ENCODE results near the gene NDUFS7. TPM values are rescaled to one million over a fixed set of nuclear protein-coding genes. Genes with fewer than 3 reads are reported as not detected.

NDUFS7 gene
- total and polyA plus RNA-seq, 9 of the 15 experiments (the other 6 are each of a cell fraction or from before 2014, with no cell fraction given) = 6.0 to 271 (median 60.6) TPM

DNA sequence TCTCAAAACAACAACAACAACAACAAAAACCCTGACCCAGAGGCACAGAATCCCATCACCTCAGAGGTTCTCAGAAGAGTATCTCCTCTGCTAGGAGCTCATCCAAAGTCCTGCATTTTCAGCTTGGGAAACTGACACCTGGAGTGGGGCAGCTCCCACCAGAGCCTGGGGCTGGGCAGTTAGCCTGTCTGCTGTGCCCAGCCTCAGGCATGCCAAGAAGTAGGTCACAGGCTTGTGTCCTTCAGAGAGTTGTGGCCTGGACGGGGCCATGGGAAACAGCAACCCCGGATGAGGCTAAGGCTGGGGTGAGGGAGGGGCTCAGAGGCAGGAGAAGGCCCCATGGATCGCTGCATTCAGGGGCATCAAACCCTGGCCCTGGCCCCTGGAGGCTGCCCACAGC is 2.1 kb downstream of the NDUFS7 start:
- H3K9ac ChIP-seq (ENCODE audit: insufficient read depth in 1 of 2, low read depth in 2 of 2, low read length in 2 of 2) = peak overlapping the region in 1 of 2 experiments; percentile 41; a peak in 2 of 4 replicates
- ChIA-PET POLR2A (interaction anchor here (0.9 to 1.3 kb wide), 2 partner anchors 11 to 29 kb away, joined by 4 to 6 read pairs; no protein-coding TSS in a partner anchor), CTCF (ENCODE audit: low intra/inter-chr PET ratio) (no interaction called here)
- no peaks in the 10 kb centered on the region for H3K9me1 ChIP-seq (ENCODE audit: control insufficient read depth, insufficient read depth, low read length)
- H3K4me3 ChIP-seq = no peak overlapping the region
- H3K27ac ChIP-seq (ENCODE audit: extremely low read depth, low read depth, low read length) = no peak overlapping the region
- TF ChIP-seq, protein P1, sequence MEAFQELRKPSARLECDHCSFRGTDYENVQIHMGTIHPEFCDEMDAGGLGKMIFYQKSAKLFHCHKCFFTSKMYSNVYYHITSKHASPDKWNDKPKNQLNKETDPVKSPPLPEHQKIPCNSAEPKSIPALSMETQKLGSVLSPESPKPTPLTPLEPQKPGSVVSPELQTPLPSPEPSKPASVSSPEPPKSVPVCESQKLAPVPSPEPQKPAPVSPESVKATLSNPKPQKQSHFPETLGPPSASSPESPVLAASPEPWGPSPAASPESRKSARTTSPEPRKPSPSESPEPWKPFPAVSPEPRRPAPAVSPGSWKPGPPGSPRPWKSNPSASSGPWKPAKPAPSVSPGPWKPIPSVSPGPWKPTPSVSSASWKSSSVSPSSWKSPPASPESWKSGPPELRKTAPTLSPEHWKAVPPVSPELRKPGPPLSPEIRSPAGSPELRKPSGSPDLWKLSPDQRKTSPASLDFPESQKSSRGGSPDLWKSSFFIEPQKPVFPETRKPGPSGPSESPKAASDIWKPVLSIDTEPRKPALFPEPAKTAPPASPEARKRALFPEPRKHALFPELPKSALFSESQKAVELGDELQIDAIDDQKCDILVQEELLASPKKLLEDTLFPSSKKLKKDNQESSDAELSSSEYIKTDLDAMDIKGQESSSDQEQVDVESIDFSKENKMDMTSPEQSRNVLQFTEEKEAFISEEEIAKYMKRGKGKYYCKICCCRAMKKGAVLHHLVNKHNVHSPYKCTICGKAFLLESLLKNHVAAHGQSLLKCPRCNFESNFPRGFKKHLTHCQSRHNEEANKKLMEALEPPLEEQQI (IDR thresholded peaks at IDR 0.05) = no peak
- peak; percentile 49; the same call in 1 of the 2 replicates for TF ChIP-seq RBFOX2 (IDR thresholded peaks at IDR 0.05; ENCODE audit: low read depth, low read length)
- 0 out of 2 replicates have a peak, but pooled peaks have one; percentile 41 for TF ChIP-seq ZC3H4 (CRISPR knock-in tag; IDR thresholded peaks at IDR 0.05; ENCODE audit: borderline replicate concordance)
- FAIRE-seq (no peak), ATAC-seq (no peak), DNase-seq (ENCODE audit: extremely low read depth in 1 of 4, low spot score in 3 of 4) (no peak)
- H3K27me3 ChIP-seq (ENCODE audit: control insufficient read depth in 2 of 2, insufficient read depth in 2 of 2, low read length in 2 of 2) = no peaks in the 10 kb centered on the region
- in situ Hi-C loops (cut with MboI) = no loop called here
- H3K9me3 ChIP-seq (replicated peaks; ENCODE audit: control insufficient read depth, insufficient read depth, low read depth, low read length) = no peaks in the 10 kb centered on the region
- H3K4me1 ChIP-seq (replicated peaks in 1 of 2; ENCODE audit: control insufficient read depth in 2 of 2, insufficient read depth in 2 of 2, low read length in 2 of 2) = peaks cover 0 to 50% of the 10 kb centered on the region in 2 experiments; a peak in 2 of 5 replicates
- intact Hi-C loops (cut with micrococcal nuclease) = no loop called here
- peaks cover 54% of the 10 kb centered on the region; the same call in 2 of the 3 replicates for H3K36me3 ChIP-seq (ENCODE audit: control insufficient read depth, insufficient read depth, low read length)
- H3K4me2 ChIP-seq (ENCODE audit: insufficient read depth, low read length) = no peak overlapping the region
- no peak overlapping the region for H2AFZ ChIP-seq (ENCODE audit: low read depth, low read length)
- H3K79me2 ChIP-seq (ENCODE audit: control insufficient read depth, insufficient read depth, low read length) = peaks cover 45% of the 10 kb centered on the region
- WGBS (ENCODE audit: insufficient coverage, low coverage, missing lambda C conversion rate) = 96% methylated on average over 3 of the region's 3 CpGs
- peaks cover 5% of the 10 kb centered on the region for H4K20me1 ChIP-seq (replicated peaks; ENCODE audit: control insufficient read depth, insufficient read depth, low read length)
- no TSS peak for BruUV-seq (replicated peaks)
